Stimulated activated CD8-positive, alpha-beta memory T cell treated with anti-CD3 and anti-CD28 coated beads, Interleukin-2, amount 100 ng/mL, for 1 hour (primary cell): ENCODE measurements around the gene RIC1.
"Not testable (repeated sequence)": the region's sequence is repeated elsewhere in the genome, so short reads cannot be mapped to it uniquely, and the experiment has no call there.

Experiments
- DNase-seq, 2 donors: peaks; one replicate each; pipeline ENCODE4 v3.0.0-alpha.2; 2020; ENCODE audit warnings: low read depth in 2 of 2

RIC1 gene

DNA sequence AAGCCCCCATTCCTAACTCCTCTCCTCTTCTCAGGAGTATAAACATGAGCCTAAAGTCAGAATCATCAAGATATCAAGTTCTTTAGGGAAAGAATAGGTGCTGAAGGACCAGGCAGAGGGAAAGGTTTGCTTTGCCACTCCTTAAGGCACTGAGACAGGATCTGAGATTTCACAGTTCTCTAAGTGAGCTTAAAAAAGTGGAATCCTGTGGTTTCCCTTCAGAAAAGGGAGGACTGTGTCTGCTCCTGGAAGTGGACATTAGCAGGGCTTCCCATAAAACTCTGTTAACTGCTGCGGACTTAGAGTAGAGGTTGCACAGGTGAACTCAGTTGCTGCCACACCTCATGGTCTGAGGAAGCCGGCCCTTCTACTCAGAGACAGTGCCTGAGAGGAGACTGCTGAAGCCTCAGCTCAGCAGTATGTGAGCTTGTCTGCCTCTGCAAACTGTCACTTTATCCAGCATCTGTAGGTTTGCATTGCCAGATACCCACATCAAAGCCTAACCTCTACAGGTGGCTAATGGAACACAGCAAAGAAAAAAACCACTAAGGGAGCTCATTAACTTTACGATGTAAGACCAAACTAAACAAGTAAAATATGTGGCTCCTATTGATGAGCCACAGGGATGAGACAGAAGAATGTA is 42.9 kb downstream of the RIC1 start:
- no peak for DNase-seq

DNA sequence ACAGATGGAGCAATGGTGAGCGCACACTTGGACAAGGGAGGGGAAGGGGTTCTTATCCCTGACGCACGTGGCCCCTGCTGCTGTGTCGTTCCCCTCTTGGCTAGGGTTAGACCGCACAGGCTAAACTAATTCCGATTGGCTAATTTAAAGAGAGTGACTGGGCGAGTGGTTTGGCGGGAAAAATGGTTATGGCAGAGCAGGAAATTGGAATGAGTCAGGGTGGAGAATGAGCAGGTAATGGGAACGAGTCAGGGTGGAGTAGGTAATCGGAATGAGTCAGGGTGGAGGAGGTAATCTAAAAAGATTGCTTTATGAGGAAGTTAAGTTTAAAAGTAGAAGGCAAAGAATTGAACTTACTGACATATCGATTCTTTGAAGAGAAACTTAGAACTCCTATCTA is 46.1 kb downstream of the RIC1 start:
- not testable (repeated sequence) for DNase-seq

DNA sequence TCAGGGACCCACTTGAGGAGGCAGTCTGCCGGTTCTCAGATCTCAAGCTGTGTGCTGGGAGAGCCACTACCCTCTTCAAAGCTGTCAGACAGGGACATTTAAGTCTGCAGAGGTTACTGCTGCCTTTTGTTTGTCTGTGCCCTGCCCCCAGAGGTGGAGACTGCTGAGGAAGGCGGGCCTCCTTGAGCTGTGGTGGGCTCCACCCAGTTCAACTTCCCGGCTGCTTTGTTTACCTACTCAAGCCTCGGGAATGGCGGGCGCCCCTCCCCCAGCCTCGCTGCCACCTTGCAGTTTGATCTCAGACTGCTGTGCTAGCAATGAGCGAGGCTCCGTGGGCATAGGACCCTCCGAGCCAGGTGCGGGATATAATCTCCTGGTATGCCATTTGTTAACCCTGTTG is 54.7 kb downstream of the RIC1 start:
- DNase-seq, result not testable (repeated sequence)

DNA sequence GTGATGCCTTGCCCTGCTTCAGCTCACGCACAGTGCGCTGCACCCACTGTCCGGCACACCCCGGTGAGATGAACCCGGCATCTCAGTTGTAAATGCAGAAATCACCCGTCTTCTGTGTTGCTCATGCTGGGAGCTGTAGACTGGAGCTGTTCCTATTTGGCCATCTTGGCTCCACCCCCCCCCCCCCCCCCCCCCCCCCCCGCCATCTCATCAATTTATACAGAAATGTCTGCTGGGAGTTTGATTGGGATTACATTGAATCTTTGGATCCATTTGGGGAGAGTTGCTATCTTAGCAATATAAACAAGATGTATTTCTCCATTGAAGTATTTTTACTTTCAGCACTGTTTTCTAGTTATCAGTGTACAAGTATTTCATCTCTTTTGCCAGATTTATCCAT is 55.2 kb downstream of the RIC1 start:
- no peak for DNase-seq

DNA sequence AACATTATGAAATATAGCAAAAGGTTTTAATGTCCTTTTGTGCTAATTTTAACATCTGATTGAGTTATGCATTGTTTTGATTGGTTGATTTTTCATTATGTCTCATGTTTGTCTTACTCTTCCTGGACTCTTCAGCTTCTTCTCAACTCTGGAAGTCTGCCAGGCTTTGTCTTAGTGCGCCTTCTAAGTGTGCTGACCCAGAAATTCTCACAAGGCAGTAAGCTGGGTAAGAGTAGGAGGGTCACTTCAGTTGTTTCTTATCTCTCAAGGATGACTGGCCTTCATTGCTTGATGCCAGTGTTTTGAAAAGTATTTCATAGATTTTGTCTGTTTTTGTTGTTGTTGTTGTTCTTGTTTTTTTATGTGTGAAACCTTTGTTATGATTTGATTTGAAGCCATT is 59.2 kb downstream of the RIC1 start:
- DNase-seq, result no peak

DNA sequence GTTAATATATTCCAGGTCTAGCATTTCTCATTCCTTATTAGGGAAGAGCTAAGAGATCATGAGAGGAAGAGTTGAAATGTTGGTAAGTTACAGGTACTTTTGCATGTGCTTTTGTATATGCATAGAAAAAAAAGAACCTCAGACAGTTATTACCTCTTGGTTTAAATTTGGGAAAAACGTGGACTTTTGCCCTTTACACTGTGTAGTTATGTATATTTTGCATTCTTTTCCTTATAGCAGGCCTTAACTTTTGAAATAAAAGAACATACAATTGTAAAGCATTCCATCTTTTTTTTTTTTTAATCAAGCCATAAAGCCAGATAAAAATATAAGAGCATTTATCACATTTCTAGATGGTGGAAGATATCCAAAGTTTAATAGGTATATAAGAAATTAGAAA is 61.4 kb downstream of the RIC1 start:
- no peak for DNase-seq

DNA sequence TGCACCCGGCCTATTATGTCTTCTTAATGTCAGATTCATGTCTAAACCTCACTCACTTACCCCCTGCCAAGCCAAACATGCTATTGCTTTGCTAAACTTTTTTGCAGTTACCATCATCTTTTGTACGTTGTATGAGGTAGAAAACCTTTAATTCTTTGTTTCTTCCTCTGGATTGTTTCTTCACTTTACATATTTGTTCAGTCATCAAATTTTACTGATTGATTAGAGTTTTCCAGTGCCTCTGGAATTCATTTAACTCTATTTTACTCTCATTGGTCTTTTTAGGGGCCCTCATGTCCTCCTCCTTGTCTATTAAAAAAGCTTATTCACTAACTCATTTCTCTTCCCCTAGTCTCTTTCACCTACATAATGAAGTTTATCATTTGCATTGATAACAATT is 67.0 kb downstream of the RIC1 start:
- DNase-seq, result no peak

DNA sequence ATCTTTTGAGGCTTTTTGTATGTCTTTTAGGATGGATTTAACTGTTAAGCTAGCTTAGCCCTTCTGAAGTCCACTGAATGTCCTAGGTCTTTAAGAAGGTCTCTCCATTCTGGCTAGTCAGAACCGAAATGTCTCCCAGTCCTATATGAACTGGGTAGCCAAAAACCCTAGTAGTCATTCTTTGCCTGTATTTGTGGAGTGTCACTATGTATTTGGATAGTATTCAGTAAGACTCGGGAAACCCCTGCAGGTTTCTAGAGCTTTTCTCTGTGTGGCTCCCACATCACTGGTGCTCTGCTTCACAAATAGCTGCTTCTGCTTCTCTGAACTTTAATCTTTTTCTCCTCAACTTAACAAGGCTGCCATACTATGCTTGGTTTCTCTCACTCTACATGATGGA is 68.0 kb downstream of the RIC1 start:
- DNase-seq, result no peak

DNA sequence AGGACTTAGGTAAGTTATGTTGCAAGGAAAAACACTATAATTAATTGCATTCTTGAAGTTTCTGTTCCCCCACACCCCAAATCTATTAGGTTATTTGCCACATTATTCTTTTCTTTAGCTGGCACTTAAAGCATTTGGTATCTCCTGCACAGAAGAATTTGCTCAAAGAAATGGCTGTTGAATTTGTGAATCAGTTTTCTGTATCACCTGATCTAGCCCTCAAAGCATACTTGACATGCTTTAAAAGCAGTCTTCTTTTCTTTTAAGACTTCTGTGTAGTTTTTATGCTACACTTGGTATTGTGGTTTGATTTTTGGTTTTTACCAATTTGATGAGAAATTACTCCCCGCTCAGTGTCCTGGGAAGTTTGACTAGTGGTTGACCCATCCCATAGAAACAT is 69.1 kb downstream of the RIC1 start:
- no peak for DNase-seq

DNA sequence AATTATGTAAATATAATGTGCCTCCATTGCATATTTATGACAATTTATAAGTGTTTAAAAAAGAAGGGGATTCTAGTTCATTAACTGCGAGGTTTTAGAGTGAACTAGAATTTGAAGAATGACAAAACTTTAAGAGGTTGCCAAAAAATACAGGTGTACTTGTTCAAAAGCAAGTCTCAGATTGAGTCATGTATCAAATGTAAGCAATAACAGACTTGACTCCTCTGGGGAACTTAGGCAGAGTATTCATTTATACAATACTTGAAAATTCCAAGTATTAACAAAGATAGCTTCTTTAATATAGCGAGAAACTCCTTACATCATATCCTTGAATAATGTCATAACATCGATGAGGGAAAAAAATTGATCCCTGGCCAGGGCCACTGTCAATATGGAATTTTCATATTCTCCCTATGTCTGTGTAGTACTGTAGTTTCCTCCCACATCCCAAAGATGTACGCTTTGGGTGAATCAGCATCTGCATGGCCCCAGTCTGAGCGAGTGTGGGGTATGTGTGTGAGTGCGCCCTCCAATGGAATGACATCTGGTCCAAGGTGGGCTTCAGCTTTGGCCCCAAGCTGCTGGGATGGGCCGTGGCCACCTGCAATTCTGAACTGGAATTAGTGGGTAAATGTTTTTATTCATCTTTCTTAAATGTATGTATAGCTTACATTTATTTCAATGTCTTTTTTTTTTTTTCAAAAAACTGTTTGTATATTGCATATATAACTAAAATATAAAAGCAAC is 70.1 kb downstream of the RIC1 start:
- no peak for DNase-seq

DNA sequence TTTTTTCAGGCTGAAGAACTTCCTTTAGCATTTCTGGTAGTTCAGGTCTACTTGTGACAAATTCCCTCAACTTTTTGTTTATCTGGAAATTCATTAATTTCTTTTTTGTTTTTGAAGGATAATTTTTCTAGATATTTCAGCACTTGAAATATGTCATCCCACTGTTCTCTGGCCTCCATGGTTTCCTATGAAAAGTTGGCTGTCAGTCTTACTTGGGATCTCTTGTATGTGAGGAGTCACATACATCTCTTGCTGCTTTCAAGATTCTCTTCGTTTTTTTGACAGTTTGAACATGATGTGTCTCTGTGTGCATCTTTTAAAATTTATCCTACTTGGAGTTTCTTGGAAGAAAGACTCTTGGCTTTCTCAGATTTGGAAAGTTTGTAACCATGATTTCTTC is 79.5 kb downstream of the RIC1 start:
- DNase-seq, result no peak

DNA sequence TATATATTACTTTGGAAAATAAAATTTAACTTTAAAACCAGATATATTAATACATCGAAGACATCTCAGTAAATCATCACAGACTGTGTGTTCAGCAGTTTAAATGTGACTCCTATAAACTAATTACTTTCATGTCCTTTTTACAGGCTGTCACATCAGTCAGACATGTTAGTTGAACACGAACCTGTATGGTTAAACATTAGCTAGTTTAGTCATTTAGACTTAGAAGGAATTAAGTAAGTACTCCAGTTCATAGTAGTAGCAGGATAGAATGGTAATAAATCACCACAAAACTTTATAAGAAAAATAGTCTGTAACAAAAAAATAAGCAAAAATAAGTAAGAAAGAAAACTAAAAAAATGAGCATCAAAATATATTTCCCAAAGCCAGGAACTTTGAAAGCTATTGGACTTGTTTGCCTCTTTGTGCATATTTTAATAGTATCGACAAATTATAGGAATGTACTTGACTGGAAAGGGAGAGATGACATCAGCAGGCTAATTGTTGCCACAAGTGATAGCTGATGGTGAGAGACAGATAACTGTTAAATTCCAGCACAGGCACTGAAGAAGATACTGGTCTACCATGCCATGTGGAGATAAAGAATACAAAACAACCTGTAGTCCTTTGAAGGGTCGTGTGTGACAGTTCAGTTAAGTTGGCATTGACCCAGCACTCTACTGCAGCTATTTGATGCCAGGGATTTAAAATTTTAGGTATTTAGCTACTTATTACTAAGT is 83.9 kb downstream of the RIC1 start:
- DNase-seq, result no peak

DNA sequence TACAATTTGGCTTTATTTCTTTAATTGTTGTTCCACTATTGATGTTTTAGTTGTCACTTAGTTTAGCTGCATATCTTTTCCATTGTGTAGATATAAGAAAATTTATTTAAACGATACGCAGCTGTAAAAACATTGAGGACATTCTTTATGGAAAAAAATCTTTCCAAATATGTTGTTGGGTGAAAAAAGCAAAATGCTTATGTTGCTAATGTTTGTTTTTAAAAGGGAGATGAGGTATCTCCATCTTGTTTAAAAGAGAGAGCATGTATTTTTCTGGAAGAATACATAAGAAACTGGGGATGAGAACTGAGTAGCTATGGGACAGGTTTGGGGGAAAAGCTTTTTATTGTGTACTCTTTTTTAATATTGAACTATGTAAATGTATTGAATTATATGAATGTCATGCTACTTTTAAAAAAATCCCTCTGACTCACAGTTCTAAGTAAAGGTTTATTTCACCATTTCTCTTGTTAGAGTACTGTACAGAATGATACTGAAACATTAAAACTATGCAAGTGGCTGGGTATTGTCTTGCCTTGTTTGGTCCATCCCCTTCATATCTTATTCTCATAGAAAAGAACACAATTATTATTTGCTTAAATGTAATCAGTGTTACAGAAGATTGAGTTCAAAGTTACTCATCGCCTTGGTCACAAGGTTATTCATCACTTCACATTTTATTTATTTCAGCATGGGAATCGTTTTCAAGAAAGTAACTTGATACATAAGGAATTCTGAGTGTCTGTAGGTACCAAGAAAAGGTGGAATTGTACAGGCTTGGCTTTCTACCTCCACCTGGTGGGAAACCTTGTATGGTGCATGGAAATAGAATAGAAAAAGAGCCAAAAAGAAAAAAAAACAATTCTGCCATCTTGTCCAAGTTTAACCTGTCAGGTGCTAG is 85.8 kb downstream of the RIC1 start:
- no peak for DNase-seq

DNA sequence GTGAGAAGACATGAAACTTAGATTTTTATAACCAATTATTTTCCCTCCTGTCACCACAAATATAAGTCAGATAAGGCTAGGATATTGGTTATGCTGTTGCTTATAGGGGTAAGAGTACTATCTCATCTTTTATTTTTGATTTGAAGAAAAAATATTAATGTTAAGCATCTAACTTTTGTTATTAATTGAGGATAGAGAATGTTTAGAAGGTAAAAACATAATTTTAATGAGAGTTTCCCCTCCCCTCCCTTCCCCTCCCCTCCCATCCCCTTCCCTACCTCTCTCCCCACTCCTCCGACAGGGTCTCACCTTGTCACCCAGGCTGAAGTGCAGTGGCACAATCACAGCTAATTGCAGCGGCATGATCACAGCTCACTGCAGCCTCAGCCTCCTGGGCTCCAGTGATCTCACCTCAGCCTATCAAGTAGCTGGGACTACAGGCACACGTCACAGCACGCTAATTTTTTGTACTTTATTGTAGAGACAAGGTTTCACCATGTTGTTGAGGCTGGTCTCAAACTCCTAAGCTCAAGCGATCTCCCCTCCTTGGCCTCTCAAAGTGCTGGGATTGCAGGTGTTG is 86.7 kb downstream of the RIC1 start:
- no peak for DNase-seq

DNA sequence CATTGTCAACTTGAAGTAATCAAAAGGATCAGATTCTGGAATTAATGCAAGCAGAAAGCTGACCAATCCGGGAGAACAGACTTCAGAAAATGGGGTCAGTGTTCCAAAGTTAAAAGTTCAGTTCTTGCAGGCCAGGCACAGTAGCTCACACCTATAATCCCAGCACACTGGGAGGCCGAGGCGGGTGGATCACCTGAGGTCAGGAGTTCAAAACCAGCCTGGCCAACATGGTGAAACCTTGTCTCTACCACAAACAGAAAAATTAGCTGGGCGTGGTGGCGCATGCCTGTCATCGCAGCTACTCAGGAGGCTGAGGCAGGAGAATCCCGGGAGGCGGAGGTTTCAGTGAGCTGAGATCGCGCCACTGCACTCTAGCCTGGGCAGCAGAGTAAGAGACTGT is 88.5 kb downstream of the RIC1 start:
- DNase-seq, result not testable (repeated sequence)

DNA sequence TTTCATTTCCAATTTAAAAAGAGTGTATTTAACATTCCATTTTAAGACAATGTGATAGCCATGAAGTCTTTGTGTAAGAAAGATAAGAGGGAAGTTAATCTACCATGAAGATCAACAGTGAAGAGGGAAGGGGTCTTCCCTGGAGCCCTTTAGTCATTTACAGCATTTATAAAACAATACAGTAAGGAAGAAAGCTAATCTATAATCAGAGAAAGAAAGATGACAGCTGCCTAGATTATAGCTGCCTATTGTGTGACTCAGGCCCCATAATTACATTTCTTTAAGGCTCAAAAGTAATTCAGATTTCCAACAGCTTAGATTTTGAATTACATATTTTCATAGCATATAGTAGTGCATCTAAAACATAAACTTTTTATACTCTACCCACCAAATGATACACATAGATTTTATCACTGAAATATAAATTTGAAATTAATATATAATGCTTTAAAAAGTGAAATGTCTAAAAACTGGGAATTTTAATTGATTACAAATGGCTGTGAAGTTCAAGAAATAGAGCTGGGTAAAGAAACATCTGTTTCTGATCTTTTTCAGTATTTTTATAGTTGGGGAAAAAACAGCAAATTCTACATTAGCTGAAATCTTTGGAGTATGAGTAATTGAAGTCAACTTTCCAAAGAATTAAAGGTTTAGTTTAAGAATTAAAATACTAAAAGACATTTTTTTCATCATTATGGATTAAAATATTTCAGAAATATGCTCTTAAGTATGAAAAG is 89.6 kb downstream of the RIC1 start:
- DNase-seq, result no peak

DNA sequence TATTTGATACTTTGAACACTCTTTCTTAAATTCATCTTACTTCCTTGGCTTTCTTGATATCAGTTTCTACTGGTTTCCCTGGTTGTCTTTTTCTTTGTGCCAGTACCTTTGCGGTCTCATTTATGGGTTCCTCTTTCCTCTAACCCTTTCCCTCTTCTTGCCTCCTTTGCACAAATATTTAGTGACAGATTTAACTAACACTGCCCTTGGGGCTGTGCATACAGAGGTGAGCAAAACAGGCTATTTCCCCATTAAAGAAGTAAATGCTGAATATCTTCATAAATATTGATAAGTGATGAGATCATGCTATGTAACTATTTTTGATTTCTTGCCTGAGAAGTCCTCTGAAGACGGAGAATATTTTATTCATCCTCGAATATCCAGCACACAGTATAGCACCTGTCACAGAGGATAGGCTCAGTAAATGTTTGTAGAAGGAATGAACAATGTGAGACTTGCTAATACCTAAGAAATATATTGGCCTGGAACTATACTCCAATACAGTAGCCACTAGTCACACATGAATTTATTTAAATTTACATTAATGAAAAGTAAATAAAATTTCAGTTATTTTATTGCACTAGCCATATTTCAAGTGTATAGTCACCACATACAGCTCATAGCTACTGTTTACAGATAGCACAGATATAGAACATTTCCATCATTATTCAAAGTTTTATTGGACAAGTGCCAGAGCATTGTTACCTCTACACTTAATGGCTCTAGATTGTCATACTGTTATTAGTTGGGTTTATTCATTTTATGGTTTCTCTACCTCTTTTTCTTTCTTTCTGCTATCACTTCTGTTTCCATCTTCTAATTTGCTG is 90.4 kb downstream of the RIC1 start:
- no peak for DNase-seq

DNA sequence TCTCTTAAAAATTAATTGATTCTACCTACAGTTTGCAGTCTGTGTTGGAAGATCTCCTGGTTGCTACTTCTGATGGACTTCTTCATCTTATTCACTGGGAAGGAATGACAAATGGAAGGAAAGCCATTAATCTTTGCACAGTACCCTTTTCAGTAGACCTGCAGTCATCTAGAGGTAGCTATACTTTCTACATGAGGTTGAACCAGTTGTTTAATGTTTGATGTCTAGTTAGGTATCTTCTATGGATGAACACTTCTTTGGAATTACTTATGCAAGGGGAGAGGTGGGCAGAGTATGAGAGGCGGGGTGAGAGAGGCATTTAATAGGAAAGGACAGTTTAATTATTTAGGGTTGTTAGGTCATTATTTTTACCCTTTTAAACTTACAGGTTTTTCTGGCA is 91.2 kb downstream of the RIC1 start:
- DNase-seq, result no peak

DNA sequence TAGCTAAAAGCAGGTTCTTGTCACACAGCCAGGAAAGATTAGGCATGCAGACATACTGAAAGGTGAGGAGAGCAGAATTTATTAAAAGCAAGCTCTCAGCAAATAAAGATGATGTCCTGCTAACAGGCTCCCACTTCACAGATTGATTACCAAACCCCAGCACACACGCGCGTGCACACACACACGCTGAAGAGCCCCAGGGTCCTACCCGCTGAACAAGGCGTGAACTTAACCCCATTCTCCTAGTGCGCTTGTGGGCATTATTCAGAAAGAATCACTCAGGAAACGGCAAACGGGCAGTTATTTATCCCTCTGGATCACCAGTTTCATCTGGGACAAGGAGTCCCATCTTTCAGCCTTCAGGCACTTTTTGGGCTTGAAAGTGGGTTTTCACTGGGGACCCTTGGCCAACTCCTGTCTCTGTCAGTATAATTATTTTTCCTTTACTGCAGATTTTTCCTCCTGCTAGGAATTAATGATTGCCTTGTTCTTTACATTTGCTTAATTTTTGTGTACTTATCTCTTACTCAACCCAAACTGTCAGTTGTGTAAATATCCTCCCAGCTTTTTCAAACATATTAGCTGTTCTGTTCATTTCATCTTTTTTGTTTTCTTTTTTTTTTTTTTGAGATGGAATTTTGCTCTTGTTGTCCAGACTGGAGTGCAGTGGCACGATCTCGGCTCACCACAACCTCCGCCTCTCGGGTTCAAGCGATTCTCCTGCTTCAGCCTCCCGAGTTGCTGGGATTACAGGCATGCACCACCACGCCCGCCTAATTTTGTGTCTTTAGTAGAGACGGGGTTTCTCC is 92.6 kb downstream of the RIC1 start:
- DNase-seq, result no peak
